CD4-positive, alpha-beta T cell (primary cell): ENCODE data around the gene KCNQ2. TPM values are rescaled to one million over a fixed set of nuclear protein-coding genes. Genes with fewer than 3 reads are reported as not detected.

Source experiments
- ATAC-seq: fragments of 200-7000 bp; cut with Tn5 transposase; one replicate; pipeline ENCODE4 v1.10.0; 2022; ENCODE audit warnings: mild to moderate bottlenecking; ENCODE audit not compliant: poor library complexity
- CTCF ChIA-PET: fragments of 350-600 bp; sonication (Branson Sonifier 250); formaldehyde crosslinking; loops from one replicate; lab custom pipeline; 2021; ENCODE audit warnings: antibody characterized with exemption, inconsistent platforms; lab: Charles Lee
- POLR2A ChIA-PET: fragments of 350-600 bp; sonication (Branson Sonifier 250); formaldehyde crosslinking; loops from one replicate; lab custom pipeline; 2021; ENCODE audit warnings: antibody characterized with exemption, inconsistent platforms; lab: Charles Lee
- DNase-seq, 14 experiments: peaks; one replicate each; pipeline ENCODE4 v3.0.0-alpha.2; 2013 to 2020; ENCODE audit warnings: mixed read lengths in 2 of 14
- H3K27ac ChIP-seq, 2 donors: one replicate each; pipeline versions ENCODE4 v1.5.1 to v1.7.0; 2013; ENCODE audit warnings: low read length in 2 of 2, low read depth in 1 of 2, mild to moderate bottlenecking in 1 of 2
- H3K27me3 ChIP-seq, 2 experiments: 1 replicate in 1 of 2; 2 replicates in 1 of 2; pipeline versions ENCODE4 v1.6.1 to v1.7.0; 2013; ENCODE audit warnings: low read length in 2 of 2, control low read depth in 1 of 2, mild to moderate bottlenecking in 1 of 2, moderate library complexity in 1 of 2; ENCODE audit not compliant: insufficient read depth in 2 of 2, control insufficient read depth in 1 of 2
- H3K36me3 ChIP-seq: one replicate; pipeline ENCODE4 v1.6.1; 2013; ENCODE audit warnings: low read length, control low read depth; ENCODE audit not compliant: insufficient read depth
- H3K4me1 ChIP-seq: one replicate; pipeline ENCODE4 v1.6.1; 2013; ENCODE audit warnings: low read length, control low read depth; ENCODE audit not compliant: insufficient read depth
- H3K4me3 ChIP-seq: one replicate; pipeline ENCODE4 v1.5.1; 2013; ENCODE audit warnings: mild to moderate bottlenecking, low read length, moderate library complexity
- H3K9me3 ChIP-seq, 2 experiments: 1 replicate in 1 of 2; 2 replicates in 1 of 2; pipeline versions ENCODE4 v1.6.1 to v1.7.0; 2013; ENCODE audit warnings: low read length in 2 of 2, mild to moderate bottlenecking in 2 of 2, control low read depth in 1 of 2, moderate library complexity in 1 of 2; ENCODE audit not compliant: control insufficient read depth in 1 of 2, insufficient read depth in 1 of 2
- H3K27ac Mint-ChIP-seq: one replicate; pipeline ENCODE4 v1.8.0; 2020; ENCODE audit warnings: mixed read lengths
- H3K27me3 Mint-ChIP-seq: one replicate; pipeline ENCODE4 v1.8.0; 2021; ENCODE audit warnings: mixed read lengths
- H3K36me3 Mint-ChIP-seq: one replicate; pipeline ENCODE4 v1.8.0; 2021; ENCODE audit warnings: low read depth, mixed read lengths
- H3K4me1 Mint-ChIP-seq: one replicate; pipeline ENCODE4 v1.8.0; 2021; ENCODE audit warnings: low read depth, mixed read lengths
- H3K4me3 Mint-ChIP-seq: one replicate; pipeline ENCODE4 v1.8.0; 2020; ENCODE audit warnings: mild to moderate bottlenecking, mixed read lengths
- H3K9me3 Mint-ChIP-seq: one replicate; pipeline ENCODE4 v1.8.0; 2020; ENCODE audit warnings: mixed read lengths
- intact Hi-C, 2 experiments: fragments of 100-400 bp; cut with DNase I in 1 of 2; cut with micrococcal nuclease in 1 of 2; formaldehyde crosslinking; loops; one replicate each; pipeline versions ENCODE4 v1.15.1 to v1.9.0; 2023 to 2025; cut with DNase I, micrococcal nuclease
- total RNA-seq, 174 experiments: library from RNA in 2 of 174; stranded (reverse) in 2 of 174; gene quantifications; one replicate each; pipeline ENCODE4 v1.2.3 and lab custom pipeline; 2021 to 2026
- TF ChIP-seq, protein P1 (sequence below): fragments of 200-600 bp; IDR thresholded peaks from one replicate; pipeline ENCODE4 v1.8.0; 2022; ENCODE audit warnings: antibody characterized with exemption, mild to moderate bottlenecking

KCNQ2 gene
- total RNA-seq, 2 experiments from 2014 or later: not detected

GRCh38 chr20:63369024-63369530, 103.4 kb downstream of the KCNQ2 start:
- H3K4me1 ChIP-seq: no peaks in the 10 kb centered on the region
- H3K27ac ChIP-seq: no peak overlapping the region
- H3K4me3 Mint-ChIP-seq: no peak overlapping the region
- H3K4me3 ChIP-seq: no peak overlapping the region
- H3K9me3 Mint-ChIP-seq: no peaks in the 10 kb centered on the region
- POLR2A ChIA-PET: no interaction called here
- no peak overlapping the region for H3K27ac Mint-ChIP-seq
- intact Hi-C loops: no loop called here
- H3K4me1 Mint-ChIP-seq: no peaks in the 10 kb centered on the region
- H3K27me3 ChIP-seq: peaks cover 4 to 5% of the 10 kb centered on the region in 2 experiments
- H3K27me3 Mint-ChIP-seq: peaks cover 12% of the 10 kb centered on the region
- H3K36me3 Mint-ChIP-seq: no peaks in the 10 kb centered on the region
- H3K36me3 ChIP-seq: no peaks in the 10 kb centered on the region
- H3K9me3 ChIP-seq: peaks cover 0 to 5% of the 10 kb centered on the region in 2 experiments
- DNase-seq (no peak), ATAC-seq (no peak)
- CTCF ChIA-PET: no interaction called here
- TF ChIP-seq, protein P1, sequence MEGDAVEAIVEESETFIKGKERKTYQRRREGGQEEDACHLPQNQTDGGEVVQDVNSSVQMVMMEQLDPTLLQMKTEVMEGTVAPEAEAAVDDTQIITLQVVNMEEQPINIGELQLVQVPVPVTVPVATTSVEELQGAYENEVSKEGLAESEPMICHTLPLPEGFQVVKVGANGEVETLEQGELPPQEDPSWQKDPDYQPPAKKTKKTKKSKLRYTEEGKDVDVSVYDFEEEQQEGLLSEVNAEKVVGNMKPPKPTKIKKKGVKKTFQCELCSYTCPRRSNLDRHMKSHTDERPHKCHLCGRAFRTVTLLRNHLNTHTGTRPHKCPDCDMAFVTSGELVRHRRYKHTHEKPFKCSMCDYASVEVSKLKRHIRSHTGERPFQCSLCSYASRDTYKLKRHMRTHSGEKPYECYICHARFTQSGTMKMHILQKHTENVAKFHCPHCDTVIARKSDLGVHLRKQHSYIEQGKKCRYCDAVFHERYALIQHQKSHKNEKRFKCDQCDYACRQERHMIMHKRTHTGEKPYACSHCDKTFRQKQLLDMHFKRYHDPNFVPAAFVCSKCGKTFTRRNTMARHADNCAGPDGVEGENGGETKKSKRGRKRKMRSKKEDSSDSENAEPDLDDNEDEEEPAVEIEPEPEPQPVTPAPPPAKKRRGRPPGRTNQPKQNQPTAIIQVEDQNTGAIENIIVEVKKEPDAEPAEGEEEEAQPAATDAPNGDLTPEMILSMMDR: no peak

DNA sequence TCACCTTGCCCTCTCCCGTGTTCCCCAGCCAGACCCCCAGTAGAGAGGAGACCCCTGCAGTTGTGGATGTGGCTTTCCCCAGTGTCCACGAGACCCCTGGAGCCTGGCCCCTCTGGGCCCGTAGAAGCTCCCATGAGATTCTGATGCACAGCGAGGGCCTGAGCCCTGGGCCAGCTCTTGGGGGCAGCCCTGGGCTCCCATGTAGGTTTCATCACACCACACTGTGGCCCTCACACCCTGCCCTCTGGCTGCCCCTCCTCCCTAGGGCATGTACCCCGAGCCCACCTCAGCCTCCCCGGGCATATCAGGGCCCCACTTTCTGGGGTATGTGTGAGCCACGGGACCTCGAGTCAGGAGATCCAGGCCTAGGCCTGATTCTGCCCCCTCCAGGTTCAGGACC, 104.3 kb downstream of the KCNQ2 start:
- DNase-seq (no peak), ATAC-seq (no peak)
- no peak overlapping the region for H3K4me3 ChIP-seq
- intact Hi-C loops: no loop called here
- H3K36me3 Mint-ChIP-seq: no peaks in the 10 kb centered on the region
- H3K27ac Mint-ChIP-seq: no peak overlapping the region
- H3K4me1 Mint-ChIP-seq: no peaks in the 10 kb centered on the region
- H3K9me3 ChIP-seq: peaks cover 0 to 5% of the 10 kb centered on the region in 2 experiments
- H3K4me3 Mint-ChIP-seq: no peak overlapping the region
- POLR2A ChIA-PET: no interaction called here
- no peak overlapping the region for H3K27ac ChIP-seq
- H3K27me3 ChIP-seq: peaks cover 6 to 7% of the 10 kb centered on the region in 2 experiments
- CTCF ChIA-PET: no interaction called here
- TF ChIP-seq, protein P1: no peak
- H3K27me3 Mint-ChIP-seq: peaks cover 13% of the 10 kb centered on the region
- no peaks in the 10 kb centered on the region for H3K4me1 ChIP-seq
- H3K9me3 Mint-ChIP-seq: no peaks in the 10 kb centered on the region
- H3K36me3 ChIP-seq: no peaks in the 10 kb centered on the region

GRCh38 chr20:63367446-63368055, 104.9 kb downstream of the KCNQ2 start:
- ATAC-seq (no peak), DNase-seq (no peak)
- ChIA-PET CTCF (no interaction called here), POLR2A (no interaction called here)
- peaks cover 0 to 5% of the 10 kb centered on the region in 2 experiments for H3K9me3 ChIP-seq
- Mint-ChIP-seq H3K27ac (no peak overlapping the region), H3K27me3 (peaks cover 15% of the 10 kb centered on the region), H3K36me3 (no peaks in the 10 kb centered on the region), H3K9me3 (no peaks in the 10 kb centered on the region), H3K4me3 (no peak overlapping the region), H3K4me1 (no peaks in the 10 kb centered on the region)
- H3K36me3 ChIP-seq: no peaks in the 10 kb centered on the region
- H3K4me3 ChIP-seq: no peak overlapping the region
- peaks cover 12 to 13% of the 10 kb centered on the region in 2 experiments for H3K27me3 ChIP-seq
- TF ChIP-seq, protein P1: no peak
- no peaks in the 10 kb centered on the region for H3K4me1 ChIP-seq
- no peak overlapping the region for H3K27ac ChIP-seq
- intact Hi-C loops: no loop called here
